A549 (cell line): ENCODE results near the gene ARID5A. TPM values are rescaled to one million over a fixed set of nuclear protein-coding genes. Genes with fewer than 3 reads are reported as not detected.

ENCODE experiments used
- ATAC-seq, 2 experiments: fragments of 200-7000 bp in 1 of 2; fragments of >200 bp in 1 of 2; cut with Nextera tagmentation in 1 of 2; cut with Tn5 transposase in 1 of 2; 3 replicates each; pipeline versions ENCODE4 v1.8.0 to v1.9.1; 2018 to 2020; ENCODE audit warnings: mild to moderate bottlenecking in 1 of 2, moderate library complexity in 1 of 2
- CTCF ChIA-PET: fragments of 300-600 bp; sonication (Branson Sonifier 250); formaldehyde crosslinking; extraction: SDS; loops from one replicate; lab custom pipeline; 2021; ENCODE audit warnings: antibody characterized with exemption, inconsistent platforms; lab: Yijun Ruan, JAX
- POLR2A ChIA-PET: fragments of 350-600 bp; formaldehyde crosslinking; extraction: SDS; loops from one replicate; lab custom pipeline; 2021; ENCODE audit warnings: antibody characterized with exemption, inconsistent platforms; lab: Yijun Ruan, JAX
- DNase-seq, 2 experiments: peaks; one replicate each; pipeline versions ENCODE4 v3.0.0 to v3.0.0-alpha.2; 2011 to 2016; ENCODE audit warnings: low read depth in 1 of 2, low spot score in 1 of 2
- FAIRE-seq: peaks from 2 replicates; lab custom pipeline; 2011; peaks lifted over from hg19 to GRCh38; lab: Jason Lieb, UNC
- H3K27ac ChIP-seq, 2 experiments: fragments of >200 bp; sonication (Bioruptor Twin); formaldehyde crosslinking; 3 replicates each; pipeline ENCODE4 v1.5.1; 2016 to 2017
- H3K4me1 ChIP-seq: fragments of >200 bp; sonication (Bioruptor Twin); formaldehyde crosslinking; 3 replicates; pipeline ENCODE4 v1.6.1; 2016
- H3K4me2 ChIP-seq: fragments of >200 bp; sonication (Bioruptor Twin); formaldehyde crosslinking; 3 replicates; pipeline ENCODE4 v1.6.1; 2016
- H3K4me3 ChIP-seq: fragments of >200 bp; sonication (Bioruptor Twin); formaldehyde crosslinking; 3 replicates; pipeline ENCODE4 v1.5.1; 2016
- H3K9me3 ChIP-seq: fragments of >200 bp; sonication (Bioruptor Twin); formaldehyde crosslinking; 3 replicates; pipeline ENCODE4 v1.6.1; 2016
- BHLHE40 ChIP-seq: IDR thresholded peaks from 2 replicates; pipeline ENCODE4 v1.6.1; 2012; ENCODE audit warnings: low read depth, low read length, inconsistent platforms
- CEBPB ChIP-seq, 2 experiments: fragments of >200 bp in 1 of 2; sonication (Bioruptor Twin) in 1 of 2; formaldehyde crosslinking in 1 of 2; IDR thresholded peaks; 2 replicates each; pipeline ENCODE4 v1.6.1; 2012 to 2016
- CHD4 ChIP-seq: fragments of 200-600 bp; sonication (generic); IDR thresholded peaks from 2 replicates; pipeline ENCODE4 v1.6.1; 2016; ENCODE audit warnings: antibody characterized with exemption, mild to moderate bottlenecking, borderline replicate concordance
- EP300 ChIP-seq, 2 experiments: fragments of >200 bp; sonication (Bioruptor Twin); formaldehyde crosslinking; IDR thresholded peaks; 2 replicates in 1 of 2; 3 replicates in 1 of 2; pipeline ENCODE4 v1.6.1; 2016 to 2017
- ESRRA ChIP-seq: fragments of 150-350 bp; IDR thresholded peaks from 2 replicates; pipeline ENCODE4 v1.6.1; 2014; ENCODE audit warnings: mild to moderate bottlenecking, low read length, borderline replicate concordance
- FOXS1 ChIP-seq: fragments of 250-450 bp; sonication (Bioruptor Pico); IDR thresholded peaks from 2 replicates; pipeline ENCODE4 v1.5.0; 2020; ENCODE audit warnings: mild to moderate bottlenecking, moderate library complexity
- HDAC2 ChIP-seq: fragments of 200-600 bp; sonication (generic); IDR thresholded peaks from 2 replicates; pipeline ENCODE4 v1.6.1; 2016
- HEYL ChIP-seq: fragments of 250-450 bp; sonication (Bioruptor Pico); IDR thresholded peaks from 2 replicates; pipeline ENCODE4 v1.8.0; 2021; ENCODE audit warnings: mild to moderate bottlenecking, moderate library complexity
- HOXA7 ChIP-seq: fragments of 250-450 bp; sonication (Bioruptor Pico); IDR thresholded peaks from 2 replicates; pipeline ENCODE4 v1.5.0; 2020; ENCODE audit warnings: mild to moderate bottlenecking, moderate library complexity
- HOXB5 ChIP-seq: fragments of 250-450 bp; sonication (Bioruptor Pico); IDR thresholded peaks from 2 replicates; pipeline ENCODE4 v1.5.0; 2020; ENCODE audit warnings: mild to moderate bottlenecking, moderate library complexity
- JUN ChIP-seq, 2 experiments: fragments of >200 bp; sonication (Bioruptor Twin); formaldehyde crosslinking; IDR thresholded peaks; 2 replicates in 1 of 2; 3 replicates in 1 of 2; pipeline ENCODE4 v1.6.1; 2016 to 2017
- MAX ChIP-seq: IDR thresholded peaks from 2 replicates; pipeline ENCODE4 v1.6.1; 2012
- NFE2L2 ChIP-seq: fragments of 150-350 bp; conservative IDR thresholded peaks from 2 replicates; pipeline ENCODE4 v1.6.1; 2014; ENCODE audit warnings: low read length
- NPAS2 ChIP-seq: fragments of 250-450 bp; sonication (Bioruptor Pico); IDR thresholded peaks from 2 replicates; pipeline ENCODE4 v1.8.0; 2022; ENCODE audit warnings: mild to moderate bottlenecking, moderate library complexity, borderline replicate concordance
- NR3C1 ChIP-seq: fragments of >200 bp; sonication (Bioruptor Twin); formaldehyde crosslinking; IDR thresholded peaks from 3 replicates; pipeline ENCODE4 v1.6.1; 2017
- PHF8 ChIP-seq: fragments of 200-600 bp; sonication (generic); IDR thresholded peaks from 2 replicates; pipeline ENCODE4 v1.6.1; 2016; ENCODE audit warnings: low read depth, mild to moderate bottlenecking, antibody characterized with exemption, moderate library complexity, borderline replicate concordance
- RARB ChIP-seq: fragments of 250-450 bp; sonication (Bioruptor Pico); IDR thresholded peaks from 2 replicates; pipeline ENCODE4 v1.8.0; 2021; ENCODE audit warnings: mild to moderate bottlenecking, moderate library complexity
- RCOR1 ChIP-seq: fragments of 150-350 bp; IDR thresholded peaks from 2 replicates; pipeline ENCODE4 v1.6.1; 2014; ENCODE audit warnings: antibody characterized with exemption, low read length, low read depth
- REST ChIP-seq: fragments of 200-600 bp; sonication (generic); IDR thresholded peaks from 2 replicates; pipeline ENCODE4 v1.6.1; 2016; ENCODE audit warnings: antibody characterized with exemption, mild to moderate bottlenecking, moderate library complexity
- TFCP2L1 ChIP-seq: fragments of 250-450 bp; sonication (Bioruptor Pico); IDR thresholded peaks from 2 replicates; pipeline ENCODE4 v1.5.0; 2021; ENCODE audit warnings: mild to moderate bottlenecking
- USF2 ChIP-seq: fragments of 450-650 bp; IDR thresholded peaks from 2 replicates; pipeline ENCODE4 v1.6.1; 2014; ENCODE audit warnings: antibody characterized with exemption
- WGBS: methylation state at CpG from one replicate; pipeline ENCODE4 v1.1.6; 2017; ENCODE audit errors: missing lambda C conversion rate; 5-methylcytosine and 5-hydroxymethylcytosine counted together
- polyA plus RNA-seq, 4 experiments: library from polyadenylated mRNA; depleted of rRNA in 3 of 4; stranded (reverse); fragments of >200 nt; fragmentation: RNase III in 1 of 4; extraction: RNeasy Plus Mini Kit Qiagen cat#74134 plus additional on column Dnase treatment in 1 of 4; gene quantifications; 2 replicates in 3 of 4; 3 replicates in 1 of 4; pipeline ENCODE4 v1.2.3, GENCODE V29; 2011 to 2017
- TF ChIP-seq, protein P1 (sequence below): fragments of >200 bp; sonication (Bioruptor Twin); formaldehyde crosslinking; IDR thresholded peaks from 3 replicates; pipeline ENCODE4 v1.6.1; 2016

Gene ARID5A
- polyA plus RNA-seq, 2 of the 4 experiments (the other 2 are of a cell fraction): 1.2 to 4.4 TPM

DNA sequence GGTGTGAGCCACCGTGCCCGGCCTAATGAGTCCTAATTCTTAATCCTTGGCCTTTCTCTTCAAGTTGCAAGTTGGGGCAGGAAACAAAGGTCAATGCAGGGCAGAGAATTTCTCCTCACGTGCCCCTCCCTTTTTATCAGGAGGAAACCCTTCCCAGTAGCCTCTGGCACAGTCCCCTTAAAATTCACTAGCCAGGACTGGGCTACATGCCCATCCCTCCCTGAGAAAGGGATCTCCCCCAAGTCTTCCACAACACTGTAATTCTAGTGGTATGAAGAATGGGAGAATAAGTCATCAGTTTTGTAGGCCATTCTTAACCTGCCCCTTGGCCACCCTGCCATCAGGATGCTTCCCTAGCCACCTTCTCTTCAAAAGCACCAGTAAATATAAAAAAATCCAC, 42.2 kb downstream of the ARID5A start (continued):
- TF ChIP-seq USF2 (no peak), JUN (IDR thresholded peaks at IDR 0.05) (no peak), PHF8 (no peak)

- H3K27ac ChIP-seq: peak overlapping the region in 1 of 2 experiments; percentile 21; a peak in 1 of 6 replicates
- TF ChIP-seq BHLHE40 (no peak), NFE2L2 (no peak), CHD4 (no peak), CEBPB (IDR thresholded peaks at IDR 0.05) (no peak), RARB (no peak), REST (no peak), HDAC2 (no peak), ESRRA (no peak), NR3C1 (no peak), RCOR1 (no peak), EP300 (IDR thresholded peaks at IDR 0.05) (no peak), HEYL (CRISPR knock-in tag) (no peak), HOXB5 (CRISPR knock-in tag) (no peak), MAX (no peak), NPAS2 (no peak), JUN (IDR thresholded peaks at IDR 0.05) (no peak), TFCP2L1 (no peak), FOXS1 (CRISPR knock-in tag) (no peak), HOXA7 (CRISPR knock-in tag) (no peak)
- TF ChIP-seq, protein P1, sequence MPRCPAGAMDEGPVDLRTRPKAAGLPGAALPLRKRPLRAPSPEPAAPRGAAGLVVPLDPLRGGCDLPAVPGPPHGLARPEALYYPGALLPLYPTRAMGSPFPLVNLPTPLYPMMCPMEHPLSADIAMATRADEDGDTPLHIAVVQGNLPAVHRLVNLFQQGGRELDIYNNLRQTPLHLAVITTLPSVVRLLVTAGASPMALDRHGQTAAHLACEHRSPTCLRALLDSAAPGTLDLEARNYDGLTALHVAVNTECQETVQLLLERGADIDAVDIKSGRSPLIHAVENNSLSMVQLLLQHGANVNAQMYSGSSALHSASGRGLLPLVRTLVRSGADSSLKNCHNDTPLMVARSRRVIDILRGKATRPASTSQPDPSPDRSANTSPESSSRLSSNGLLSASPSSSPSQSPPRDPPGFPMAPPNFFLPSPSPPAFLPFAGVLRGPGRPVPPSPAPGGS: no peak
- ChIA-PET POLR2A (no interaction called here), CTCF (interaction anchor here (0.6 to 9.7 kb wide), 7 partner anchors 9 to 249 kb away, joined by 3 to 113 read pairs (median 4); no protein-coding TSS in a partner anchor)
- DNase-seq (no peak), FAIRE-seq (no peak), ATAC-seq (peak; percentile 41 to 48; a peak in 3 of 6 replicates)
- peaks cover 4% of the 10 kb centered on the region; the same call in 1 of the 3 replicates for H3K4me1 ChIP-seq
- 88% methylated on average over 2 of the region's 2 CpGs for WGBS
- no peak overlapping the region for H3K4me3 ChIP-seq
- no peak overlapping the region for H3K4me2 ChIP-seq
- no peaks in the 10 kb centered on the region for H3K9me3 ChIP-seq
These were observed 42.9 kb downstream of the ARID5A start for GRCh38 chr2:96579422-96579821.
